ENCODE measurements around the gene IL20. TPM values are rescaled to one million over a fixed set of nuclear protein-coding genes. Genes with fewer than 3 reads are reported as not detected.

IL20 gene
- total RNA-seq, 4 donors from 2014 or later = not detected

DNA sequence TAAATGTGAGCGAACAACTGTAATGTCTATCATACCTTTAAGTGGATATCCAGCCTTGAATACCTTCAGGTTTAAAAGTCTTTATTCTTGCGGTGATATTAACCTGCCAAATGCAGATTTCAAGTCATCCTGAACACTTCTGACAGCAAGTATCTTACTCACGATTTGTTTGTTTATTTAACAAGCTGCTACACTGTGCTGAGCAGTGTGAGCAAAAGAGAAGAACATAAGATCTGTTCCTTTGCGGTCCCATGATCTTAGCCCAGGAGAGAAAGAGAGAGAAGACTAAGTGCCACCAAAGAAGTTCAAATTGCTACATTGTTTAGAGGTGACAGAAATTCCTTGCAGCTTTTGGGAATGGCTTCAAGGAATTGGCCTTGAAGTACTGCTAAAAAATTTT lies 22.3 kb downstream of the IL20 start:
- TF ChIP-seq, protein P1, sequence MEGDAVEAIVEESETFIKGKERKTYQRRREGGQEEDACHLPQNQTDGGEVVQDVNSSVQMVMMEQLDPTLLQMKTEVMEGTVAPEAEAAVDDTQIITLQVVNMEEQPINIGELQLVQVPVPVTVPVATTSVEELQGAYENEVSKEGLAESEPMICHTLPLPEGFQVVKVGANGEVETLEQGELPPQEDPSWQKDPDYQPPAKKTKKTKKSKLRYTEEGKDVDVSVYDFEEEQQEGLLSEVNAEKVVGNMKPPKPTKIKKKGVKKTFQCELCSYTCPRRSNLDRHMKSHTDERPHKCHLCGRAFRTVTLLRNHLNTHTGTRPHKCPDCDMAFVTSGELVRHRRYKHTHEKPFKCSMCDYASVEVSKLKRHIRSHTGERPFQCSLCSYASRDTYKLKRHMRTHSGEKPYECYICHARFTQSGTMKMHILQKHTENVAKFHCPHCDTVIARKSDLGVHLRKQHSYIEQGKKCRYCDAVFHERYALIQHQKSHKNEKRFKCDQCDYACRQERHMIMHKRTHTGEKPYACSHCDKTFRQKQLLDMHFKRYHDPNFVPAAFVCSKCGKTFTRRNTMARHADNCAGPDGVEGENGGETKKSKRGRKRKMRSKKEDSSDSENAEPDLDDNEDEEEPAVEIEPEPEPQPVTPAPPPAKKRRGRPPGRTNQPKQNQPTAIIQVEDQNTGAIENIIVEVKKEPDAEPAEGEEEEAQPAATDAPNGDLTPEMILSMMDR (IDR thresholded peaks at IDR 0.05) = no peak
- TF ChIP-seq POLR2AphosphoS5 (IDR thresholded peaks at IDR 0.05) = no peak
- TF ChIP-seq POLR2A (IDR thresholded peaks at IDR 0.05) = no peak
- TF ChIP-seq EP300 (IDR thresholded peaks at IDR 0.05) = no peak
- no peak for ATAC-seq
- no peaks in the 10 kb centered on the region for H3K36me3 ChIP-seq
- peaks cover 21% of the 10 kb centered on the region for H3K27me3 ChIP-seq
- H3K4me1 ChIP-seq = no peaks in the 10 kb centered on the region
- H3K9me3 ChIP-seq = no peaks in the 10 kb centered on the region
- 61 to 68% methylated on average over 3 to 4 of the region's 4 CpGs for WGBS, 2 donors (ENCODE audit: low coverage in 1 of 2)
- H3K27ac ChIP-seq = no peak overlapping the region
- H3K4me3 ChIP-seq = no peak overlapping the region

DNA sequence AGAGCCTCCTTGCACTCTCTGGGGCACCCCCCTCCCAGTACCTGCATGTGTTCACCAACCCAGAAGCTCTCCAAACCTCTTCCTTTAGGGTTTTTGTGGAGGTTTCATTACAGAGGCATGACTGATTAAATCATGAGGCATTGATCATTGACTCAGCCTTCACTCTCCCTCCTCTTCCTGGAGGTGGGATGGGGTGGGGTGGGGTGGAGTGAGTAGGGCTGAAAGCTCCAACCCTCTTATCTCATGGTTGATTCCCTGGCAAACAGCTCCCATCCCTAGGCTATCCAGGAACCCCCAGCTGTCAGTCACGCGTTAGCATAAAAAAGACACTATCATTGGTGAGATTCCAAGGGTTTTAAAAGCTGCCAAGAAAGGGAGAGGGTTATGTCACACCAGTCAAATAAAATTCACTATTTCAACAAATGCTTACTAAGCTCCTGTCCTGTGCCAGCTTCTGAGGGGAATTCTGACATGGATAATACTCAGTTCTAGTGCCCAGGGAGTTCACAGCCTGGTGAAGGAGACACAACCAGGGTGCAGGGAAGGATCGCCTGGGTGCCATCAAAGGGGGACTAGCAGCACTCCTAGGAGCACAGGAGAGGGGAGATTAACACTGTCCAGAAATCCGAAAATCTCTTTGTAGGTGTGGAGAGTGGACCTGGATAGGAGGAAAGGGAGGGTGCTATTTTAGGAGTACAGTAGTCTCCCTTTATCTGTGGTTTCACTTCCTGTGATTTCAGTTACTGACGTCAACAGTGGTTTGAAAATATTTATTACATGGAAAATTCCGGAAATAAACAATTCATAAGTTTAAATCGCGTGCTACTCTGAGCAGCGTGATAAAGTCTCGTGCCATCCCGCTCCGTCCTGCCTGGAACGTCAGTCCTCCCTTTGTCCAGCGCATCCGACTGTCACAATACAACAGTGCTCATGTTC lies 25.0 kb downstream of the IL20 start:
- Histone ChIP-seq H3K27me3 (peaks cover 20% of the 10 kb centered on the region), H3K4me1 (no peaks in the 10 kb centered on the region), H3K36me3 (no peaks in the 10 kb centered on the region), H3K27ac (no peak overlapping the region), H3K9me3 (no peaks in the 10 kb centered on the region), H3K4me3 (no peak overlapping the region)
- no peak for ATAC-seq
- WGBS, 2 donors (ENCODE audit: low coverage in 1 of 2) = 52 to 60% methylated on average over 12 to 15 of the region's 15 CpGs
- TF ChIP-seq, protein P1 (IDR thresholded peaks at IDR 0.05) = no peak
- TF ChIP-seq POLR2AphosphoS5 (IDR thresholded peaks at IDR 0.05) (no peak), POLR2A (IDR thresholded peaks at IDR 0.05) (no peak), EP300 (IDR thresholded peaks at IDR 0.05) (no peak)

GRCh38 chr1:206891412-206891811 lies 26.0 kb downstream of the IL20 start:
- H3K27me3 ChIP-seq = peaks cover 26% of the 10 kb centered on the region
- no peaks in the 10 kb centered on the region for H3K36me3 ChIP-seq
- no peaks in the 10 kb centered on the region for H3K4me1 ChIP-seq
- H3K27ac ChIP-seq = no peak overlapping the region
- 82 to 90% methylated on average over 1 of the region's 1 CpG for WGBS, 2 donors (ENCODE audit: low coverage in 1 of 2)
- TF ChIP-seq EP300 (IDR thresholded peaks at IDR 0.05) = no peak
- no peak for TF ChIP-seq POLR2A (IDR thresholded peaks at IDR 0.05)
- TF ChIP-seq POLR2AphosphoS5 (IDR thresholded peaks at IDR 0.05) = no peak
- TF ChIP-seq, protein P1 (IDR thresholded peaks at IDR 0.05) = no peak
- ATAC-seq = no peak
- no peaks in the 10 kb centered on the region for H3K9me3 ChIP-seq
- no peak overlapping the region for H3K4me3 ChIP-seq

DNA sequence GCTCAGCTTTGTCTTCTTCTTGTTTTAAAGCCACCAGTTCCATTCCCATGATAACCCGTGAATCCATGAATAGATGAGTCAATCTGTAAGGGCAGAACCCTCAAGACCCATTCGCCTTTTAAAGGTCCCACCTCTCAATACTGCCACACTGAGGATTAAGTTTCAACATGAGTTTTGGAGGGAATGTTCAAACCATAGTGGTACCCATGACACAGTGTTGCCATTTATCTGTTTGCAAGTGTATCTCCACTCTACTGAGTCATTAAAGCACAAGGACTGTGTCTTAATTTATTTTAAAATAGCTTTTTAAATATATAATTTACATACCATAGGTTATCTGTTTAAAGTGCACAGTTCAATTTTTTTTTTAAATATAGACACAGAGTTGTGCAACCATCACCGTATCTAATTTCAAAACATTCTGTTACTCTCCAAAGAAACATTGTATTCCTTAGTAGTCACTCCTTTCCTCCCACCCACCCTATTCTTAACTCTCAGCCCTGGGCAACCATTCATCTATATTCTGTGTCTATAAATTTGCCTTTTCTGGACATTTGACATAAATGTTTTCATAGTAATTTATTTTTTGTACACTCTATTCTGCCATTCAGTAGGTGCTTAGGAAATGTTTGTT lies 27.0 kb downstream of the IL20 start:
- Histone ChIP-seq H3K9me3 (no peaks in the 10 kb centered on the region), H3K27ac (no peak overlapping the region), H3K4me3 (no peak overlapping the region), H3K4me1 (no peaks in the 10 kb centered on the region), H3K36me3 (no peaks in the 10 kb centered on the region), H3K27me3 (peaks cover 34% of the 10 kb centered on the region)
- TF ChIP-seq POLR2AphosphoS5 (IDR thresholded peaks at IDR 0.05) (no peak), EP300 (IDR thresholded peaks at IDR 0.05) (no peak), POLR2A (IDR thresholded peaks at IDR 0.05) (no peak)
- TF ChIP-seq, protein P1 (IDR thresholded peaks at IDR 0.05) = no peak
- 76 to 92% methylated on average over 3 of the region's 3 CpGs for WGBS, 2 donors (ENCODE audit: low coverage in 1 of 2)
- ATAC-seq = no peak
